Embryonic facial prominence (tissue), 1 donor: ENCODE data around the gene RBM8A.

Source experiments
- DNase-seq: peaks from one replicate; pipeline ENCODE4 v3.0.0-alpha.2; 2016; ENCODE audit errors: extremely low spot score

Gene RBM8A

DNA sequence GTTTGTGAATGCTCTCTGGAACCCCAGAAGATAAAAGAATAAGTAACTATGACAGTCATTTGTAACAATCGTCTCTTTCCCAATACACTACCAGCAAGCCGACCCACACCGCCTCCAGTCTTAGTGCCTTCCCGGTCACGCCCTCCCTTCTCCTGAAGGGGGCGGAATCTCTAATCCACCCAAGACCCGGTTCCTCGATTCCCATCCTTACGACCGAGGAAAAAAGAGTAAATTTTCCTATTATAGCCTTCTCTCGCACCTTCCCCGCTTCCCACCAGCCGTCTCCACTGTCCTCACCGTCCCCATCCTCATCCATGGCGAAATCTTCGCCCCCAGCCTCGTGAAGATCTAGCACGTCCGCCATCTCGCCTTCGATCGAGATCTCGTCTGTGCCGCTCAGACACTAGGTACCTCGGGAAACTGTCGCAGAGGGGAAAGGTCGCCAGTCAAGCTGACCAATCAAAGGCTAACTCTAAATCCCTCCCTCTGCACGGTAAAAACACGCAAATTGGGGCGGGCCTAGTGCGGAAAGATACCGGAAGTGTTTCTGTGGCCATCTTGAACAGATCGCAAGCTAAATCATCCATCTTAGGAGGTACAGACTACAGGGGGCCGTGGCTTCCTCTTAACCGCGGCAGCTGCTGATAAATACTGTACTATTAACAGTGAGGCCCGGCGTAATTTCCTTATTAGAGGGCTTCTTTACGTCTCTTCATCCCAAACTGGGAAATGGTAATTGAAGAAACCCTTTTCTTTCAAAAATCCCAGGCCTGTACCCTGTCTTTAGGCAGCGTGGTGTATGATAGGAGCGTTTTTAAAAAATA, at the start of gene RBM8A:
Gene RBM8A (minus strand): TSS at position 422 of the 824 bp plus-strand sequence. CDS start 58 bp downstream, at position 364.
- DNase-seq, result peak; percentile 99

DNA sequence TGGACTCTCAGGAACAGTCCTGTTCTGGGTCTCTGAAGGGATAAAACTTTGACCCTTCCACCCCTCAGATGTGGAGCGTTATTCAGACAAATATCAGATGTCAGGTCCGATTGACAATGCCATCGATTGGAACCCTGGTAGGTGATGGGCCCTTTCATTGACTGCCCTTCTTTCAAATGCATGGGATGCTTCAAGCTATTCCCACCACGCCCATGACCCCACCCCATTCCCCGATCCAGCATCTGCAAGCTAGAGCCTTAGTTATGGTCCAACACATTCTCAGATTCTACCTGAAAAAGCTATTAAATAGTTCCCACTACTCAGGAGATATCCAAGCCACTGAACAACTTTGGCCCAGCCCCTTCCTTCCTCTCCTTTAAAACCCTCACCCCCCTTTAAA, 49.7 kb upstream of the RBM8A start:
- DNase-seq, result no peak

DNA sequence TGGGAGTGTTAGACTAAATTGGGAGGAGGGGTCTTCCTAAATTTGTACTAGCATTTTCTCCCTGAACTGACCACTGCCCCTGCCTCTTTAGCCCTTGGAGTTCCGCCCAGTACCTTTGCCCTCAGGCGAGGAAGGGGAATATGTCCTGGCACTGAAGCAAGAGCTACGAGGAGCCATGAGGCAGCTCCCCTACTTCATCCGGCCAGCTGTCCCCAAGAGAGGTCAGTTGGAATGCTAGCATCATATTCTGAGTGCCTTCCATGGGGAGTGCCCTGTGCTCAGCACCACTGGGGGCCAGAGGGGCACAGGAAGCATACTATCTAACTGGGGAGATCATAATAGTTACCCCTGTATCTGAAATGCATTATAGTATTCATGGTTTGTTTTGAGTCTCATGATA, 47.9 kb upstream of the RBM8A start:
- no peak for DNase-seq

DNA sequence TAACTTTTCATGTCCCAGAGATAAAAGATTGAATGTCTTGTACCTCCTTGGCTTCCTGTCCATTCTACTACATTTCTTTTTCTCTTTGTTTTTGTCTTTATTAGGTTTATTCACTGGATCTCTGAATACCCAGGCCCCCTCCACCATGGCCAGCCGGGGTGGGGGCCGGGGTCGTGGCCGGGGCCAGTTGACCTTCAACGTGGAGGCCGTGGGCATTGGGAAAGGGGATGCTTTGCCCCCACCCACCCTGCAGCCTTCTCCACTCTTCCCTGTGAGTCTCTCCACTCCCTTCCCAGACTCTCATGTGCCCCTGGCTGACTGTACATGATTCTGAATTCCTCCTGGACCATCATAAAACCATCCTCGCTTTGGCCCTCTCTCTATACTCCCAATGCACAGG, 47.4 kb upstream of the RBM8A start:
- no peak for DNase-seq

DNA sequence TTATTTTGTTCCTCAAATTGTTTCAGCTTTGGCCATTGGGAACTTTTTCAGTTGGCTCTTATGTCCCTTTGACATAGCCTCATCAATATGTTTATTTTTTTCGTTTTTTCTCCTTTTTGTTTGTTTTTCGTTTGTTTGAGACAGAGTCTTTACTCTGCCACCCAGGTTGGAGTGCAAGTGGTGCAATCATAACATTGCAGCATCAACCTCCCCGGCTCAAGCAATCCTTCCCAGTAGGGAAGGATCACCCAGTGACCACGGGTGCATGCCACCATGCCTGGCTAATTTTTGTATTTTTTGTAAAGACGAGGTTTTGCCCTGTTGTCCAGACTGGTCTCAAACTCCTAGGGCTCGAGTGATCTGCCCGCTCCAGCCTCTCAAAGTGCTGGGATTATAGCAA, 45.3 kb upstream of the RBM8A start:
- DNase-seq, result no peak

DNA sequence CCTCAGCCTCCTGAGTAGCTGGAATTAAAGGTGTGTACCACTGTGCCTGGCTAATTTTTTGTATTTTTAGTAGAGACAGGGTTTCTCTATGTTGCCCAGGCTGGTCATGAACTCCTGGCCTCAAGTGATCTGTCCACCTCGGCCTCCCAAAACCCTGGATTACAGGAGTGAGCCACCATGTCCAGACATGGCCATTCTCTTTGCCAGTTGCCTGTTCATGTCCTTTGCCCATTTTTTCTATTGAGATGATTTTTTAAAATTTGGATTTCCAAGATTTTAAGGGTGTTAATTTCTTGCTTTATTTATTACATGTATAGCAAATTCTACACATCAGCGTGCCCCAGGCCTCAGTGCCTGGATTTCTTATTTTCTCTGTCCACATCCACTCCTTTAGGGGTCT, 40.0 kb upstream of the RBM8A start:
- no peak for DNase-seq

DNA sequence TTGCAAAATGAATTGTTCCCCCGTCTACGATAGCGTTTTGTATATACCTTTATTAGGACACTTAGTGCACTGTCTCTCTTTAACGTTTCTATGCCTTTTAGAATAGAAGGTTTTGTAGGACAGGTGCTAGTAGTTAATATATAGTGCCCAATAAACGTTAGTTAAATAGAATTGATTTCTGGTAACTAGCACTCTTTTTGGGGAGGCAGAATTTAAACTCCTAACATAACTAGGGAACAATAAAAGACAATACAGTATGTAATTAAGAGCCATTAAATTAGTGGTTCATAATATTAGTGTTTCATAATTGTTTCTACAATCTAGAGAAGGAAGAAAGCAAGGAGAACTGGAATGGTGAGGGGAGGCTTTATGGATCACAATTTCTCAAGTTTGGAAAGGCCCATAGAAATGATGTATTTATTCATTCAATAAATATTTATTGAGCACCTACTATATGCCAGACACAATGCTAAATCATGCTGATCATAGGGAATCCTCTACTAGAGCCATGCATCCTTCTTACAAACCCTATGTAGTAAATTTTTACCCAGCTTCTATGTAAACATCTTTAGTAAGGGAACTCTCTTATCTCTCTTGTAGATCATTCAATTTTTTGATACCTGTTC, 37.9 kb upstream of the RBM8A start:
- no peak for DNase-seq

DNA sequence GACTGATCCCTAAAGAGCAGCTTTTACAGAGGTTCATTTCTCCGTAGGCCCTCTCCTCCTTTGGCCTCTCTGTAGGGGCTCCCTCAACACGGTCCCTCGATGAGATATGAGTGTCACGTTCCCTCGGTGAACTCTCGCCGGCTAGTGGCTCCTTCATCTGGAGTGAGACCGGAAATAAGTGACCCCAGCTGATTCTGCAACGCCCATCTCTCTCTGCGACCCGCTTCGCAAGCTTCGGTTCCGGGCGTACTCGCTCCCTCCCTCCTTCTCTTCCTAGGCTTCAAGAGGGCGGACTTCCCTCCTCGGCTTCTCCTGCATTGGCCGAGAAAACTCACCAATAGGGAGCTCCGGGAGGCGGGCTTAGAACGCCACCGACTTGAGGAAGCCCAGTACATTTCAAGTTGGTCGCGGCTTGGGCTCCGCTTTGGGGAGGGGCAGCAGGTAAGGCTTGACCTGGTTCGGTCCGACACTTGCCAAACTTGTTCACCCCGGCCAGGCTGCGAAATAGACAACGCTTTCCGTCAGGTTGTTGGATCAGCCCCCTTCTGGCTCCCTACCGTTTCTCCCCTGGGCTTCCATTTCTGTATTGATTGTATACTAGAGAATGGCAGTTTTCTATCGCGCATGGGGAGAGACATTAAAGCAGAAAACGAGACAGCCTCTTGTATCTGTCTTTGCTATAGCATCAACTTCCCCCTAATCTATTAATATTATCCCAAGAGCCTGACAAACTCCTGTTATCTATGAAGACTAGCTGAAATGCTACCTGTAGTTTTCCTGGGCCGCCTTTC, 37.2 kb upstream of the RBM8A start, which contains the start of the genes ANKRD34A and POLR3GL:
Gene ANKRD34A (minus strand): TSS at position 248 of the 791 bp plus-strand sequence. CDS start 2,816 bp downstream, outside the sequence.
Gene POLR3GL (plus strand): TSS at position 363 of the 791 bp plus-strand sequence. CDS start 10,176 bp downstream, outside the sequence.
- peak; percentile 83 for DNase-seq

DNA sequence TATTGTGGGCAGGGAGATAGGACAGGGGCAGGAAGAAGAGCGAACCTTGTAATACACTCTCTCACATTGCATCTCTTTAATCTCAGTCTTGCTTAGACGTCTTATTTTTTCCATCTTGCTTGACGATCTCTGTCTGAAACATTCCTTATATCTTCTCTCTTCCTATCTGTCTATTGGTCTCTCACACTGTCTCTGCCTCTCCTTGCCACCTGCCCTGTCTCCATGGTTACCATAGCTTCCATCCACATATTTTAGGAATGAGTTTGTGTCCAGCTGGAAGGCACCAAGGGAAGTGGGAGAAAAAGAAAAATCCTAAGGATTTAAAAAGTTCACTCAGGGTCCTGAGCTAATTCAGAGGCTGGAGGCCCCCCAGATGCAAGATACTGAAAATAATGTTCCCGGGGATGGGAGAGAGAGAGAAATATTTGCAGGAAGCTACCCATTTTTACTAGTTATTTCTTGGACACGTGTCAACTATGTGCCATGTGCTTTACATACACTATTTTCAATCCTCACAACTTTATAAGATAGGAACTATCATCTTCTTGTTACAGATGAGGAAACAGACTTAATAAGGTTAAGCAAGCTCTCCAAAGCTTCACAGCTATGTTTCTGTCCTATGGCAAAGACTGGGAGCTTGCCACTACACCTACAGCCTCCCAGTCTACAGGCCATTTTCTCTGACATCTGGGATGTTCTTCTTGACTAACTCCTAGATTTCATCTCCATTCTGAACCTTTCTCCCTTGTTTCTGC, 36.2 kb upstream of the RBM8A start:
- no peak for DNase-seq

DNA sequence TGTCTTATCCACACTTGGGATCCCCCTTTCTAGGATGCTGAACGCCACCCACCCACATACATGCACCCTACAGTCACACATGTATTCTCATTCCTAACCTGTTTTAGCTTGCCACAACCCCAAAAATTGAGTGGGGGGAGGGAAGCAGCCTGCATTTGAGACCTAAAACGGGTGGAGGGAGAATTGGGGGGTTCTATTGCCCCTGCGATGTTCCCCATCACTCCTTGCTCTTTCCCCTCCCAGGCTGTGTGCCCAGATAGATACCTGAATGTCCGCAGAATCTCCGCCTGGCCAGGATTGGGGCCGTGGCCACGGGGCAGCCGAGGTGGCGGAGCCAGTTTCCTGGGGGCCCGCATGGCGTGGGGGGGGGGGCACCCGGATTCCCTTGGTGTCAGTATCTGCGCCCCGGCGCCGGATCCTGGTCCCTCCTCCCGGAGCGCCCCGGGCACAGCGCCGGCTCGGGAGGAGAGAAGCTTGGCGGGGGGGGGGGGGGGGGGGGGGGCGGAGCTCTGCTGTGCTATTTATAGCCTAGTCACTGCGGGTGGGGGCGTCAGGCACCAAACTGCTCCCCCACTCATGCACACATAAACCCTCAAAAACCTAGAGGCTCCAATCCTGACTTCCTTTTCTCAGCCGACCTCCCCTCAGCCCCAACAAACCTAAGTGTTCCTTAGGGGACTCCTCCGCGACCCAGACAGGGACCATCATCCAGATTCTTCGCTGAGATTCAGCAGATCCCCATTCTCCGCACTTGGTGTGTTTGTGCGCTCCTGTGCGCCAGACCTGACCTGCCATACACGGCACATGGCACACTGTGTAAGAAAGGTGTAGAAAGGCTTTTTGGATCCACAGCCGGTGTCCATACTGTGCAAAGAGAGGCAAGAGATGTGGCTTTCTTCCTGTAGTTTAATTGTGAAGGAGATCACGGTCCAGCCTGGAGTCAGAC, 35.1 kb upstream of the RBM8A start:
- DNase-seq, result no peak

DNA sequence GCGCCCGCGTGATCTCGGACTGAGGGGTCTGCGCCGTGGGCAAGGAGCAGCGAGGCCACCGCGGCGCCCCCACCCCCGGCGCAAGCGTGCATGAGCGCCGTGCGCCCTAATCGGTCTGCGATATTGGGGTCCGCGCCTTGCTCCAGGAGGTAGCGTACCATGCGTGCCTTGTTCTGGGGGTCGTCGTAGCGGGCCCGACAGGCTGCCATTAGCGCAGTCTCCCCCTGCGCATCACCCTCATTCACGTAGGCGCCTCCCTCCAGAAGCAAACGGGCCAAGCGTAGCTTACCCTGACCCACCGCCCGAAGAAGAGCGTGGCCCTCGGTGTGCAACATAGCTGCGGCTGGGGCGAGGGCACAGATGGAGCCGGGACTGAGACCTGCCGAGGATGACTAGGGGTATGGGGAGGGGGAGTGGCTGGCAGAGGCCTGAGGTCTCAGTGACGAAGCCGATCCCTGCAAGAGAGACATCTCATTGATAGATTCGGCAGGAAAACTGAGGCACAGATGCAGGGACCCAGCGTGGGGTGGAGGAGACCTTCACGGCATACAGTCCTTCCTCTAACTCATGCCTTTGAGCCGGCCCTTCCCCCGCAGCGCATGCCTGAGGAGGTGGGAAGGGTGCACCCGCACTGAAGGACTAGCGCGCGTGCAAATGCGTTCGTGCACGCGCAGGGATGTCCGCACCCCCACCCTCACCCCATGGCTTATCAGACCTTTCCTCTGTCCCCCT, 34.3 kb upstream of the RBM8A start:
- DNase-seq, result no peak

DNA sequence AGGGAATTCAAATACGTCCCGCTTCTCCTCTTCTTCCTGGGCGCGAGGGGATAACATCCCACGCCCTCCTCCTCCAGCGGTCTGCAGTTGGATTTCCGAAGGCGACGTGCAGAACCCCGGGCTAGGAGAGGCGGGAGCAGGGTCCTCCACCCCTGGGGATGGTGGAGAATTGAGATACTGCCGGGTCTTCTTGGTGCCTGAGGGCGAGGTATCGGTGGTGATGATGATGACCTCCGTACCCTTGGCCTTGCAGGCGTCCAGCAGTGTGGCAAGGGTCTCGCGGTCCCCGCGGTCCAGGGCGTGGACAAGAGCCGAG, 33.8 kb upstream of the RBM8A start:
- no peak for DNase-seq

DNA sequence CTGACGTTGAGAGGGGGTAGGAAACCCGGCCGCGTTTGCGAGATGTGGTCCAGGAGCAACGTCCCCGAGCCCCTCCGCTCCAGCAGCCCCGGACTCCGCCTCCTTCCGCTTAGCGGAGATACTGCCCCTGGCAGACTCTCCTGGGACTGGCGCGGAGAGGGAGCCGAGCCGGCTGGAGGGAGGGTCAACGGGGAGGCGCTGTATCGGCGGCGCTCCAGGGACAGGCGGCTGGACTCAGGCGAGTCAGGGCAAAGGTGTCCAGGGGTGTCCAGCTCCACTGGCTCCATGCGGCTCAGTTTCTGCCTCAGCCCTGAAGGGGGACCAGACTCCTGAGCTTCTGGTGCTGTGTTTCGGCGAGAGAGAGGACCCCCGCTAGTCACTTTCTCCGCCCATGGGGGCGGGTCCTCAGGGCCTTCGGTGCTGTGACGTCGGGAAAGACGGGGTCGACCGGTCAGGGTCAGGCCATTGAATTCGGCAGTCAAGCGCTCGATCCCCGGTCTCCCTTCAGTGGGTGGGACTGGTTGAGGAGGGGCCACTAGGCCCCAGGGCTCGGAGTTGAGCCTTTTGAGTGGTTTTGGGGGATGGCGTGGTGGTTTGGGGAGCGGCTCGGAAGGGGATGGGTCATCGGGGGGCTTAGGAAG, 33.3 kb upstream of the RBM8A start:
- no peak for DNase-seq

DNA sequence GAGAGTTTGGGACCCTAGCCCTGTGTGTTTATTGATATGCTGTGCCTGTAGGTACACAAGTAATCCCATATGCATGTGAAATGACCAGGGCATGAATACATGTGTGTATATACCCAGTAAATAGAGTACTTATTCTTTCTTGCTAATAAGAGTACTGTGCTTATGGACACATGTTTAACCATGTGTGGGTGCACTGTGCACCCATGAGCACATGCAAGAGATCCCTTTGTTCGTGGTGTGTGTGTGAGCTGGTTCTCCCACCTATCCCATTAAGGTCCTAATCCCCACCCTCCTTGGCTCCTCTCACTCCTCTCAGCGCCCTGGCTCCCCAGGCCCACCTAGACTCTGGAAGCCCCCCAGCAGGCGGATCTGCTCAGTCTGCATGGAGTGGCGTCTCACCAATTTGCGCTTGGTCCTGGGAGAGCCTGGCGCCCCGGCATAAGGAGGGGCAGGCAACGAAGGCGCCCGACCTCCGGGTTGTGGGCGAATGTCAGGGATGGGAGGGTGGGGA, 32.7 kb upstream of the RBM8A start:
- no peak for DNase-seq

DNA sequence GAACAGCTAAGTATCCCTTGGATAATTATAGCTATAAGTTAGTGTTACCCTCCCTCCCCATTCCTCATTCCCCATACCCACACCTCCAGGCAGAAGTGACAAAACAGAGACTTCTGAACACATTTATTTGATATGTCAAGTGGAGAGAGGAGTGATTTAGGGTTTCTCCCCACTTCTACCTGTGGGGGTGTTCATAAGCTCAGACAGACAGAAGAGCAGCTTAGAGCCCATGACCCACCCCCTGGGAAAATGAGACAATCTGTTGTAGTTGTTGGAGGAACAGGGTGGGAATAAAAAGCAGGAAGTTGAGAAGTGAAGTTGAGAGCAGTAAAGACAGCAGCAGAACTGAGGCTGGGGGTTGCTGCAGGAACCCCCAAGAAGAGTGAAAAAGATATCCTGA, 32.0 kb upstream of the RBM8A start:
- no peak for DNase-seq

DNA sequence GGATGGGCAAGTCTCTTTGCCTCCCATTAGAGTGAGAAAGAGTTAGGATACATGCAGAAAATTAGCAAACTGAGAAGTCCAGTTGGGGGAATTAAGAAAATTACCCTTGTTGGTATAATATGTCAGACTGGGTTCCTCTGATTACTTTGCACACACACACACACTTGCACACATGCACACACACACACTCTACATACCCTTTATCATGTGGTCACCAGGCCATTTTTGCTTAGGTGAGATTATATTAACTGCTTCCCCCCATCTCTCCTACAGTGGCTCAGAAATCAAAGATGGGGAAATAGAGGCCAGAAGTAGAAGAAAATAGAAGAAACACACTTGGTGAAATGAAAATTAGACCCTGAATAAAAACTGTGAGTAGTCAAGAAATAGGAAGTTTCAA, 31.4 kb upstream of the RBM8A start:
- no peak for DNase-seq

DNA sequence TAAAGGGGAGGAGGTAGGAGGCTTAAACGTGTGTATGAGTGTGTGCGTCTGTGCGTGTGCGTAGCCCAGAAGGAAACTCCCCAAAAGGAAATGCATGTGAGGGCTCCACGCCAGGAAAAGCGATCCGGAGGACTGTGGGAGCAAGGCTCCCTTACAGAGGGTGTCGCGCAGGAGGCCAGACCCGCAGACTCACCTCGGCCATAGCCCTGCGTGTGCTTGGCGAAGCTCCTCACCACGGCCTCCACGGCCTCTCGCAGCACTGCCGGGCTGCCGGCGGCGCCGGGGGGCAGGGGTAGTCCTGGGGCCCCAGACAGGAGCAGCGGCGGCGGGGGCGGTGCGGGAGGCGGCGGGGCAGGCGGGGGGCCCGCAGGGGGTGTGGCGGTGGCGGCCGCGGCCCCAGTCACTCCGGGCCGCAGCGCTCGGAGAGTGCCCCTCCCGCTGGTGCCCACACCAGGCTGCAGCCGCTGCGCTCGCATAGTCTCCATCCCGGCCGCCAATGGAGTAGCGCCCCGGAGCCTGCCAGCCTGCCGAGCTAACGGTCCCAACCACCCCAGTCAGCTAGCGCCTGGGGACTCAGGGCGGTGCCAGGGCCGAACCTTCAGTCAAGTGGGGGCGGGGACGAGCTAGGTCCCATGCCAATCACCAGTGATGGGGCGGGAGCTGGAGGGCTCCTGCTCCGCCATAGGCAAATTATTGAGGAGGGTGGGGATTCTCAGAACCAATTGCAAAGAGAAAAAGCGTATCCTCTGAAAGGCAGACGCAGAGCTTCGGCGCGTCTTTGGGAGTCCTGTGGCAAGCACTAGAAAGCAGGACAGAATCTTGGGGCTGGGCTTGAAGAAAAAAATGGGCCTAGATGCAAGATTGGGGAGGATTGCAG, 30.4 kb upstream of the RBM8A start, which contains the start of gene LIX1L:
Gene LIX1L (minus strand): TSS at position 575 of the 877 bp plus-strand sequence. CDS start 90 bp downstream, at position 485.
- peak; percentile 92 for DNase-seq
